WTC11 (cell line): Measurements from ENCODE around the gene NLRX1. TPM values are rescaled to one million over a fixed set of nuclear protein-coding genes. Genes with fewer than 3 reads are reported as not detected.

ENCODE experiments used
- ATAC-seq: fragments of 200-7000 bp; cut with Tn5 transposase; 2 replicates; pipeline ENCODE4 v1.10.0; 2021; ENCODE audit warnings: mild to moderate bottlenecking, moderate library complexity
- CTCF ChIA-PET: fragments of 300-600 bp; sonication (Branson Sonifier 250); formaldehyde crosslinking; loops from one replicate; lab custom pipeline; 2021; ENCODE audit warnings: antibody characterized with exemption; lab: Charles Lee
- POLR2A ChIA-PET: fragments of 350-600 bp; sonication (Branson Sonifier 250); formaldehyde crosslinking; loops from one replicate; lab custom pipeline; 2021; ENCODE audit warnings: antibody characterized with exemption; lab: Charles Lee
- DNase-seq: peaks from one replicate; pipeline ENCODE4 v3.0.0; 2021; ENCODE audit warnings: low spot score
- H3K27ac Mint-ChIP-seq: 2 replicates; pipeline ENCODE4 v1.8.0; 2021; ENCODE audit warnings: mixed read lengths
- H3K27me3 Mint-ChIP-seq: 2 replicates; pipeline ENCODE4 v1.8.0; 2021; ENCODE audit warnings: low read depth, mild to moderate bottlenecking, moderate library complexity, mixed read lengths
- H3K36me3 Mint-ChIP-seq: 2 replicates; pipeline ENCODE4 v1.8.0; 2021; ENCODE audit warnings: mixed read lengths
- H3K4me1 Mint-ChIP-seq: 2 replicates; pipeline ENCODE4 v1.8.0; 2022; ENCODE audit warnings: mixed read lengths
- H3K4me3 Mint-ChIP-seq: 2 replicates; pipeline ENCODE4 v1.8.0; 2021; ENCODE audit warnings: mild to moderate bottlenecking, moderate library complexity, mixed read lengths
- H3K9me3 Mint-ChIP-seq: 2 replicates; pipeline ENCODE4 v1.8.0; 2021; ENCODE audit warnings: mixed read lengths
- ELF4 ChIP-seq: sonication (generic); formaldehyde crosslinking; IDR thresholded peaks from 2 replicates; pipeline ENCODE4 v1.8.1; 2022; ENCODE audit warnings: low read depth, mild to moderate bottlenecking, moderate library complexity, missing genetic modification reagents
- ESRRA ChIP-seq: sonication (generic); formaldehyde crosslinking; IDR thresholded peaks from 2 replicates; pipeline ENCODE4 v1.8.1; 2022; ENCODE audit warnings: mild to moderate bottlenecking, missing genetic modification reagents, borderline replicate concordance
- FOXP1 ChIP-seq: sonication (generic); formaldehyde crosslinking; IDR thresholded peaks from 2 replicates; pipeline ENCODE4 v1.8.0; 2022; ENCODE audit warnings: missing genetic modification reagents, mild to moderate bottlenecking, moderate library complexity, borderline replicate concordance
- GABPB1 ChIP-seq: sonication (generic); formaldehyde crosslinking; IDR thresholded peaks from 2 replicates; pipeline ENCODE4 v1.8.1; 2023; ENCODE audit warnings: mild to moderate bottlenecking, missing genetic modification reagents
- RELA ChIP-seq: sonication (generic); formaldehyde crosslinking; IDR thresholded peaks from 2 replicates; pipeline ENCODE4 v1.8.1; 2022; ENCODE audit warnings: missing genetic modification reagents, mild to moderate bottlenecking, borderline replicate concordance
- SOX15 ChIP-seq: fragments of 250-450 bp; sonication (Bioruptor Pico); IDR thresholded peaks from 2 replicates; pipeline ENCODE4 v1.9.0; 2021; ENCODE audit warnings: mild to moderate bottlenecking
- ZNF232 ChIP-seq: sonication (generic); formaldehyde crosslinking; IDR thresholded peaks from 2 replicates; pipeline ENCODE4 v1.8.0; 2022; ENCODE audit warnings: mild to moderate bottlenecking, missing genetic modification reagents
- ZNF263 ChIP-seq: sonication (generic); formaldehyde crosslinking; IDR thresholded peaks from 2 replicates; pipeline ENCODE4 v1.8.1; 2022; ENCODE audit warnings: low read depth, mild to moderate bottlenecking, moderate library complexity, missing genetic modification reagents
- ZNF317 ChIP-seq: sonication (generic); formaldehyde crosslinking; IDR thresholded peaks from 2 replicates; pipeline ENCODE4 v1.8.1; 2023; ENCODE audit warnings: low read depth, mild to moderate bottlenecking, moderate library complexity, missing genetic modification reagents, borderline replicate concordance
- ZNF396 ChIP-seq: fragments of 250-450 bp; sonication (Bioruptor Pico); IDR thresholded peaks from 2 replicates; pipeline ENCODE4 v1.8.0; 2021; ENCODE audit warnings: mild to moderate bottlenecking, moderate library complexity, borderline replicate concordance
- total RNA-seq: library from RNA; stranded (reverse); gene quantifications from 3 replicates; pipeline ENCODE4 v1.2.3, GENCODE V29; 2021
- TF ChIP-seq, protein P1 (sequence below): sonication (generic); formaldehyde crosslinking; IDR thresholded peaks from 2 replicates; pipeline ENCODE4 v1.8.1; 2023; ENCODE audit warnings: mild to moderate bottlenecking, missing genetic modification reagents
- TF ChIP-seq, protein P2 (sequence below): fragments of 250-450 bp; sonication (Bioruptor Pico); IDR thresholded peaks from 2 replicates; pipeline ENCODE4 v1.9.0; 2021; ENCODE audit warnings: moderate library complexity, mild to moderate bottlenecking, inconsistent platforms, borderline replicate concordance
- TF ChIP-seq, protein P3 (sequence below): sonication (generic); formaldehyde crosslinking; IDR thresholded peaks from 2 replicates; pipeline ENCODE4 v1.8.1; 2023; ENCODE audit warnings: mild to moderate bottlenecking, missing genetic modification reagents
- TF ChIP-seq, protein P4 (sequence below): sonication (generic); formaldehyde crosslinking; IDR thresholded peaks from 2 replicates; pipeline ENCODE4 v1.8.1; 2022; ENCODE audit warnings: mild to moderate bottlenecking, missing genetic modification reagents, moderate library complexity, borderline replicate concordance
- TF ChIP-seq, protein P5 (sequence below): sonication (generic); formaldehyde crosslinking; IDR thresholded peaks from 2 replicates; pipeline ENCODE4 v1.8.1; 2022; ENCODE audit warnings: low read depth, missing genetic modification reagents, borderline replicate concordance
- TF ChIP-seq, protein P6 (sequence below): sonication (generic); formaldehyde crosslinking; IDR thresholded peaks from 2 replicates; pipeline ENCODE4 v1.8.0; 2022; ENCODE audit warnings: mild to moderate bottlenecking, missing genetic modification reagents
- TF ChIP-seq, protein P7 (sequence below): fragments of 250-450 bp; sonication (Bioruptor Pico); IDR thresholded peaks from 2 replicates; pipeline ENCODE4 v2.1.2; 2022; ENCODE audit warnings: mild to moderate bottlenecking, moderate library complexity
- TF ChIP-seq, protein P8 (sequence below): sonication (generic); formaldehyde crosslinking; IDR thresholded peaks from 2 replicates; pipeline ENCODE4 v1.8.0; 2023; ENCODE audit warnings: mild to moderate bottlenecking, missing genetic modification reagents

NLRX1 gene
- total RNA-seq, 1 experiment from 2014 or later: 20.8 TPM

DNA sequence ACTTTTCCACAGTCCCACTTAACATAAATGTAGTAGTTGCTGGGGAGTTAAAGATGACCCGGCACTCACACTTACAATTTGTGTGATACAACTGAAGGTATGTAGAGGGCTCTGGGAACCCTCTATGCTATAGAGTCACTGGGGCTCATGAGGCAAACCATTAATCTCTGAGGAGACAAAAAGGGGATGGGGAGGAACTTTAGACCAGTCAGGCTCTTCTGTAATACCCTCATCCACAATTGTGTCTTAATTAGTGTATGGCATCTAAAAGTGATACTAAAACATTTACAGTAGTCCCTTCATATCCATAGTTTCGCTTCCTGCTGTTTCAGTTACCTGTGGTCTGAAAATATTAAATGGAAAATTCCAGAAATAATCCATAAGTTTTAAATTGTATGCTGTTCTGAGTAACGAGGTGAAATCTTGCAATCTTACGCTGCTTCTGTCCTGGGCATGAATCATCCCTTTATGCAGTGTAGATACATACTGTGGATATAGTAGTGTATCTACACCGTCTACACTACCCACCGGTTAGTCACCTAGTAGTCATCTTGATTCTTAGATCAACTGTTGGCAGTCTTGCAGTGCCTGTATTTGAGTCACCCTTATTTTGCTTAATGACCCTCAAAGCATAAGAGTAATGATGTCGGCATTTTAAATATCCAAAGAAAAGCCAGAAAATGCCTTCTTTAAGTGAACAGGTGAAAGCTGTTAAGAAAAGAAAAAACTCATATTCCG lies 49.8 kb downstream of the NLRX1 start (continued):
- TF ChIP-seq, protein P1, sequence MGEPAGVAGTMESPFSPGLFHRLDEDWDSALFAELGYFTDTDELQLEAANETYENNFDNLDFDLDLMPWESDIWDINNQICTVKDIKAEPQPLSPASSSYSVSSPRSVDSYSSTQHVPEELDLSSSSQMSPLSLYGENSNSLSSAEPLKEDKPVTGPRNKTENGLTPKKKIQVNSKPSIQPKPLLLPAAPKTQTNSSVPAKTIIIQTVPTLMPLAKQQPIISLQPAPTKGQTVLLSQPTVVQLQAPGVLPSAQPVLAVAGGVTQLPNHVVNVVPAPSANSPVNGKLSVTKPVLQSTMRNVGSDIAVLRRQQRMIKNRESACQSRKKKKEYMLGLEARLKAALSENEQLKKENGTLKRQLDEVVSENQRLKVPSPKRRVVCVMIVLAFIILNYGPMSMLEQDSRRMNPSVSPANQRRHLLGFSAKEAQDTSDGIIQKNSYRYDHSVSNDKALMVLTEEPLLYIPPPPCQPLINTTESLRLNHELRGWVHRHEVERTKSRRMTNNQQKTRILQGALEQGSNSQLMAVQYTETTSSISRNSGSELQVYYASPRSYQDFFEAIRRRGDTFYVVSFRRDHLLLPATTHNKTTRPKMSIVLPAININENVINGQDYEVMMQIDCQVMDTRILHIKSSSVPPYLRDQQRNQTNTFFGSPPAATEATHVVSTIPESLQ (CRISPR knock-in tag): no peak
- no peak for TF ChIP-seq FOXP1 (CRISPR knock-in tag)
- TF ChIP-seq ZNF263 (CRISPR knock-in tag): no peak
- no peak for TF ChIP-seq ZNF317 (CRISPR knock-in tag)

DNA sequence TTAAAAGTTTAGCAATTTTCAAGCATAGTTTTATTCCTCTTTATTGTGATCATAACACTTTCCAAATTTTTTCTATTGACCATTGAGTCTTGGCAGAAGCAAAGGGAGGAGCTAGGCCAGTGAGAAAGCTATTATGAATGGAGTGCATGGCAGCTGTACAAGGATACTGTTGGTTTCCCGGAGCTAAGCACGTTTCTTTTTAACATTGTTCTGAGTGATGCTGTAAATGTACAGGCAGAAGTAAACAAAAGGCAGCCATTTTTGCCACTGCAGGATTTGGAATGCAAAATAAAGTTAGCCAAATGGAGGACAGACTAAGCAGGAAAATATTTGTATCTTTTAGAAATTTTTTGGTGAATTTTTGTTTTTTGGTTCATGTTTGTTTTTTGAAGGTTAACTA lies 53.8 kb downstream of the NLRX1 start:
- ChIA-PET CTCF (interaction anchor here (0.6 kb wide), 1 partner anchor 26 kb away, joined by 3 read pairs; no protein-coding TSS in a partner anchor), POLR2A (no interaction called here)
- no peaks in the 10 kb centered on the region for H3K27me3 Mint-ChIP-seq
- no peak for ATAC-seq
- no peak for TF ChIP-seq ZNF232 (CRISPR knock-in tag)
- no peak for TF ChIP-seq RELA (CRISPR knock-in tag)
- TF ChIP-seq, protein P2, sequence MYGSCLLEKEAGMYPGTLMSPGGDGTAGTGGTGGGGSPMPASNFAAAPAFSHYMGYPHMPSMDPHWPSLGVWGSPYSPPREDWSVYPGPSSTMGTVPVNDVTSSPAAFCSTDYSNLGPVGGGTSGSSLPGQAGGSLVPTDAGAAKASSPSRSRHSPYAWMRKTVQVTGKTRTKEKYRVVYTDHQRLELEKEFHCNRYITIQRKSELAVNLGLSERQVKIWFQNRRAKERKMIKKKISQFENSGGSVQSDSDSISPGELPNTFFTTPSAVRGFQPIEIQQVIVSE: no peak
- TF ChIP-seq GABPB1 (CRISPR knock-in tag): no peak
- TF ChIP-seq, protein P3, sequence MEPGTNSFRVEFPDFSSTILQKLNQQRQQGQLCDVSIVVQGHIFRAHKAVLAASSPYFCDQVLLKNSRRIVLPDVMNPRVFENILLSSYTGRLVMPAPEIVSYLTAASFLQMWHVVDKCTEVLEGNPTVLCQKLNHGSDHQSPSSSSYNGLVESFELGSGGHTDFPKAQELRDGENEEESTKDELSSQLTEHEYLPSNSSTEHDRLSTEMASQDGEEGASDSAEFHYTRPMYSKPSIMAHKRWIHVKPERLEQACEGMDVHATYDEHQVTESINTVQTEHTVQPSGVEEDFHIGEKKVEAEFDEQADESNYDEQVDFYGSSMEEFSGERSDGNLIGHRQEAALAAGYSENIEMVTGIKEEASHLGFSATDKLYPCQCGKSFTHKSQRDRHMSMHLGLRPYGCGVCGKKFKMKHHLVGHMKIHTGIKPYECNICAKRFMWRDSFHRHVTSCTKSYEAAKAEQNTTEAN (CRISPR knock-in tag): no peak
- TF ChIP-seq, protein P4, sequence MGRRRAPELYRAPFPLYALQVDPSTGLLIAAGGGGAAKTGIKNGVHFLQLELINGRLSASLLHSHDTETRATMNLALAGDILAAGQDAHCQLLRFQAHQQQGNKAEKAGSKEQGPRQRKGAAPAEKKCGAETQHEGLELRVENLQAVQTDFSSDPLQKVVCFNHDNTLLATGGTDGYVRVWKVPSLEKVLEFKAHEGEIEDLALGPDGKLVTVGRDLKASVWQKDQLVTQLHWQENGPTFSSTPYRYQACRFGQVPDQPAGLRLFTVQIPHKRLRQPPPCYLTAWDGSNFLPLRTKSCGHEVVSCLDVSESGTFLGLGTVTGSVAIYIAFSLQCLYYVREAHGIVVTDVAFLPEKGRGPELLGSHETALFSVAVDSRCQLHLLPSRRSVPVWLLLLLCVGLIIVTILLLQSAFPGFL (CRISPR knock-in tag): no peak
- no peak for TF ChIP-seq ESRRA (CRISPR knock-in tag)
- TF ChIP-seq, protein P5, sequence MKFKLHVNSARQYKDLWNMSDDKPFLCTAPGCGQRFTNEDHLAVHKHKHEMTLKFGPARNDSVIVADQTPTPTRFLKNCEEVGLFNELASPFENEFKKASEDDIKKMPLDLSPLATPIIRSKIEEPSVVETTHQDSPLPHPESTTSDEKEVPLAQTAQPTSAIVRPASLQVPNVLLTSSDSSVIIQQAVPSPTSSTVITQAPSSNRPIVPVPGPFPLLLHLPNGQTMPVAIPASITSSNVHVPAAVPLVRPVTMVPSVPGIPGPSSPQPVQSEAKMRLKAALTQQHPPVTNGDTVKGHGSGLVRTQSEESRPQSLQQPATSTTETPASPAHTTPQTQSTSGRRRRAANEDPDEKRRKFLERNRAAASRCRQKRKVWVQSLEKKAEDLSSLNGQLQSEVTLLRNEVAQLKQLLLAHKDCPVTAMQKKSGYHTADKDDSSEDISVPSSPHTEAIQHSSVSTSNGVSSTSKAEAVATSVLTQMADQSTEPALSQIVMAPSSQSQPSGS (CRISPR knock-in tag): no peak
- TF ChIP-seq, all 79 proteins: peak for 0
- no peak for DNase-seq
- H3K4me3 Mint-ChIP-seq: no peak overlapping the region
- no peaks in the 10 kb centered on the region for H3K9me3 Mint-ChIP-seq
- 0 out of 2 replicates have a peak, but pooled peaks cover under 1% of the 10 kb centered on the region for H3K4me1 Mint-ChIP-seq
- H3K36me3 Mint-ChIP-seq: no peaks in the 10 kb centered on the region
- no peak overlapping the region for H3K27ac Mint-ChIP-seq

DNA sequence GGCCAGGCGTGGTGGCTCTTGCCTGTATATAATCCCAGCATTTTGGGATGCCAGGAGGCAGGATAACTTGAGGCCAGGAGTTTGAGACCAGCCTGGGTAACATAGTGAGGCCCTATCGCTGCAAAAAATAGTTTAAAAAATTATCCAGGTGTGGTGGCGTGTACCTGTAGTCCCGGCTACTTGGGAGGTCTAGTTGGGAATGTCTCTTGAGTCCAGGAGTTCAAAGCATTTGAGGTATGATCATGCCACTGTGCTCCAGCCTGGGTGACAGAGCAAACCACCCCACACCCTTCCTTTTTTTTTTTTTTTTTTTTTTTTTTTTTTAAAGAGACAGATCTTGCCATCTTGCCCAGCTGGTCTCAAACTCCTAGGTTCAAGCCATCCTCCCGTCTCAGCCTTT lies 54.4 kb downstream of the NLRX1 start:
- no peaks in the 10 kb centered on the region for H3K4me1 Mint-ChIP-seq
- H3K27ac Mint-ChIP-seq: no peak overlapping the region
- no peak overlapping the region for H3K4me3 Mint-ChIP-seq
- ATAC-seq: no peak
- H3K9me3 Mint-ChIP-seq: no peaks in the 10 kb centered on the region
- no peak for DNase-seq
- POLR2A ChIA-PET: no interaction called here
- no peaks in the 10 kb centered on the region for H3K36me3 Mint-ChIP-seq
- no peaks in the 10 kb centered on the region for H3K27me3 Mint-ChIP-seq
- CTCF ChIA-PET: interaction anchor here (0.6 kb wide), 2 partner anchors 10 to 26 kb away, joined by 3 to 4 read pairs; no protein-coding TSS in a partner anchor
- TF ChIP-seq, protein P6, sequence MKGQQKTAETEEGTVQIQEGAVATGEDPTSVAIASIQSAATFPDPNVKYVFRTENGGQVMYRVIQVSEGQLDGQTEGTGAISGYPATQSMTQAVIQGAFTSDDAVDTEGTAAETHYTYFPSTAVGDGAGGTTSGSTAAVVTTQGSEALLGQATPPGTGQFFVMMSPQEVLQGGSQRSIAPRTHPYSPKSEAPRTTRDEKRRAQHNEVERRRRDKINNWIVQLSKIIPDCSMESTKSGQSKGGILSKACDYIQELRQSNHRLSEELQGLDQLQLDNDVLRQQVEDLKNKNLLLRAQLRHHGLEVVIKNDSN (CRISPR knock-in tag): no peak
- TF ChIP-seq, protein P7, sequence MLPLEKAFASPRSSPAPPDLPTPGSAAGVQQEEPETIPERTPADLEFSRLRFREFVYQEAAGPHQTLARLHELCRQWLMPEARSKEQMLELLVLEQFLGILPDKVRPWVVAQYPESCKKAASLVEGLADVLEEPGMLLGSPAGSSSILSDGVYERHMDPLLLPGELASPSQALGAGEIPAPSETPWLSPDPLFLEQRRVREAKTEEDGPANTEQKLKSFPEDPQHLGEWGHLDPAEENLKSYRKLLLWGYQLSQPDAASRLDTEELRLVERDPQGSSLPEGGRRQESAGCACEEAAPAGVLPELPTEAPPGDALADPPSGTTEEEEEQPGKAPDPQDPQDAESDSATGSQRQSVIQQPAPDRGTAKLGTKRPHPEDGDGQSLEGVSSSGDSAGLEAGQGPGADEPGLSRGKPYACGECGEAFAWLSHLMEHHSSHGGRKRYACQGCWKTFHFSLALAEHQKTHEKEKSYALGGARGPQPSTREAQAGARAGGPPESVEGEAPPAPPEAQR (CRISPR knock-in tag): no peak
- TF ChIP-seq, protein P8, sequence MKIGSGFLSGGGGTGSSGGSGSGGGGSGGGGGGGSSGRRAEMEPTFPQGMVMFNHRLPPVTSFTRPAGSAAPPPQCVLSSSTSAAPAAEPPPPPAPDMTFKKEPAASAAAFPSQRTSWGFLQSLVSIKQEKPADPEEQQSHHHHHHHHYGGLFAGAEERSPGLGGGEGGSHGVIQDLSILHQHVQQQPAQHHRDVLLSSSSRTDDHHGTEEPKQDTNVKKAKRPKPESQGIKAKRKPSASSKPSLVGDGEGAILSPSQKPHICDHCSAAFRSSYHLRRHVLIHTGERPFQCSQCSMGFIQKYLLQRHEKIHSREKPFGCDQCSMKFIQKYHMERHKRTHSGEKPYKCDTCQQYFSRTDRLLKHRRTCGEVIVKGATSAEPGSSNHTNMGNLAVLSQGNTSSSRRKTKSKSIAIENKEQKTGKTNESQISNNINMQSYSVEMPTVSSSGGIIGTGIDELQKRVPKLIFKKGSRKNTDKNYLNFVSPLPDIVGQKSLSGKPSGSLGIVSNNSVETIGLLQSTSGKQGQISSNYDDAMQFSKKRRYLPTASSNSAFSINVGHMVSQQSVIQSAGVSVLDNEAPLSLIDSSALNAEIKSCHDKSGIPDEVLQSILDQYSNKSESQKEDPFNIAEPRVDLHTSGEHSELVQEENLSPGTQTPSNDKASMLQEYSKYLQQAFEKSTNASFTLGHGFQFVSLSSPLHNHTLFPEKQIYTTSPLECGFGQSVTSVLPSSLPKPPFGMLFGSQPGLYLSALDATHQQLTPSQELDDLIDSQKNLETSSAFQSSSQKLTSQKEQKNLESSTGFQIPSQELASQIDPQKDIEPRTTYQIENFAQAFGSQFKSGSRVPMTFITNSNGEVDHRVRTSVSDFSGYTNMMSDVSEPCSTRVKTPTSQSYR (CRISPR knock-in tag): no peak
- TF ChIP-seq SOX15 (CRISPR knock-in tag) (no peak), ZNF396 (CRISPR knock-in tag) (no peak), ELF4 (CRISPR knock-in tag) (no peak)
- TF ChIP-seq, protein P4 (CRISPR knock-in tag): no peak
